ENCODE measurements around the gene IER3. TPM values are rescaled to one million over a fixed set of nuclear protein-coding genes. Genes with fewer than 3 reads are reported as not detected.

The IER3 gene
- polyA plus RNA-seq, 1 of the 3 experiments (the other 2 are of a cell fraction): 12.9 TPM

DNA sequence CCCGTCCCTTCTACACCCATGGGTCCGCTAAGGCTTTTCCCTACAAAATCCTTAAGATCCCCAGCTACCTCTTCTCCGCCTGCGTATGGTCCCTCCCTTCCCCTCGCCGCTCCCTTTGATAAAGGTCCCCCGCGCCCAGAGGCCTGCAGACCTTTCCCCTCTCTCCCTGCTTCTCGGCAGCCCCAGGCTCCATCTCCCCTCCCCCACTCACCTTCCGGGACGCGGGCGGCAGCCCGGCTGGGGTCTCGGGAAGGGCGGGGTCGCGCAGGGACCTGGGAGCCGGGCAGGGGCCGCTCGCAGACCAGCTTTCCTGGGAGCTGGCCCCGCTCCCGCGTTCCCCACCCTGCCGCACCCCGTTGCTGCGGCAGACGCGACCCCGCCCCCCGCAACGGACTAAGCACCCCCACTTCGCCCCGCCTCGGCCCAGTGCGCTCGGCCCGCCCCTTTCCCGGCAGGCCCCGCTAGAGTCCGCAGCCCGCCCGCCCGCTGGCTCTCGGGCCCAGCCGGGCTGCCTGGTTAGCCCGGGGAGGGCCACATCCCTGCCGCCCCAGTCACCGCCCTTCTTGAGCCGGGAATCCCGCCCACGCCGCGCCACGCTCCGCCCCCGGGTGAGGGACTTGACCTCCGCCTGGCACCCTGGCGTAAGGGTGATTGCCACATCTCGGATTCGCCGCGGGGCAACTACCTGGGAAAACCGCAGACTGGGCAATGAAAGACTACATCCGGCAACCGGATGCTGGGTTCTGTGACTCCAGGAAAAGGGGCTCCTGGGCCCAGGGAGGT is 1.8 kb downstream of the IER3 start, which contains the start of gene FLOT1 (continued):
- TF ChIP-seq FOXM1 (IDR thresholded peaks at IDR 0.05; ENCODE audit: low read depth) (no peak), EZH2phosphoT487 (IDR thresholded peaks at IDR 0.05; ENCODE audit: borderline replicate concordance, low read depth) (no peak), SMC3 (IDR thresholded peaks at IDR 0.05; ENCODE audit: low read depth, low read length) (no peak)

DNA sequence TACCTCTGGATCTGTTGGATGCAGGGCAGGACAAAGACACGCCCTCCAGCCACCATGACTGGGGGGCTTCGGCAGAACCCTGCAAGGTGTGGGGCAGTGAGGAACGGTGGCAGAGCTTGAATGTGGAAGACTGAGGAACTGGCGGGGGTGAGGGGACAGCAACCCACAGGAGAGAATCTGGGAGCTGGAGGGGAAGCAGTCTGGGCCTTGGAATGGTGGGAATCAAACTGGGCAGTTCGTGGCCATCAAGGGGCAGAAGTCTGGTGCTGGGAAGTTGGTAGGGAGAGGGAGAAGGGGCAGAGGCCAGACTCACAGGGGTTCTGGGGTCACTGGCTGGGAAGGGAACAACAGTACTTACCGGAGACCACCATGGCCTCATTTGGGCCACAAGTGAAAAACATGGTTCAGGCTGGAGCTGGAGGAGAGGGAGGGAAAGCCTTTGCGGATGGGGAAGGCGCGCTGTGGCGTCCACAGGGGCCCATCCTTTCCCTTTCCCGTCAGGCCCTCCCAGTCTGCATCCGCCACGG is 2.5 kb downstream of the IER3 start:
- Histone ChIP-seq H3K9ac (peak overlapping the region; percentile 87), H3K4me3 (ENCODE audit: low read depth in 2 of 2, low read length in 1 of 2) (peak overlapping the region; percentile 75 to 76), H3K9me2 (no peaks in the 10 kb centered on the region), H4K20me1 (ENCODE audit: insufficient read depth) (no peaks in the 10 kb centered on the region), H3K27ac (ENCODE audit: low read depth in 2 of 2, low read length in 1 of 2) (peak overlapping the region; percentile 84 to 95), H3K4me2 (peak overlapping the region; percentile 85), H3K36me3 (replicated peaks in 1 of 2; ENCODE audit: control insufficient read depth in 1 of 2, insufficient read depth in 2 of 2, low read length in 1 of 2) (peaks cover 28 to 38% of the 10 kb centered on the region in 2 experiments), H3F3A (replicated peaks; ENCODE audit: insufficient read depth) (peaks cover 17% of the 10 kb centered on the region), H3K79me2 (ENCODE audit: insufficient read depth) (peaks cover 67% of the 10 kb centered on the region), H3K27me3 (ENCODE audit: insufficient read depth) (no peaks in the 10 kb centered on the region), H2AFZ (ENCODE audit: low read depth) (no peak overlapping the region), H3K9me3 (no peaks in the 10 kb centered on the region), H3K4me1 (ENCODE audit: control insufficient read depth in 1 of 2, insufficient read depth in 2 of 2, low read depth in 1 of 2, low read length in 1 of 2) (peaks cover 21 to 26% of the 10 kb centered on the region in 2 experiments)
- ChIA-PET POLR2A (interaction anchor here (0.7 kb wide), 1 partner anchor 21 kb away, joined by 3 read pairs; no protein-coding TSS in a partner anchor), CTCF (interaction anchor here (0.9 to 42.4 kb wide), 8 partner anchors 11 to 338 kb away, joined by 3 to 838 read pairs (median 3); partner anchors contain the start of genes DHX16, NRM and PPP1R18)
- TF ChIP-seq YY1 (IDR thresholded peaks at IDR 0.05; ENCODE audit: low read depth) (no peak), TEAD4 (IDR thresholded peaks at IDR 0.05; ENCODE audit: borderline replicate concordance, insufficient read depth) (no peak), MEF2A (IDR thresholded peaks at IDR 0.05; ENCODE audit: borderline replicate concordance, low read depth) (no peak), FOXJ3 (CRISPR knock-in tag; IDR thresholded peaks at IDR 0.05) (no peak), SIN3A (IDR thresholded peaks at IDR 0.05; ENCODE audit: borderline replicate concordance, low read depth, low read length) (no peak), EZH2phosphoT487 (IDR thresholded peaks at IDR 0.05; ENCODE audit: borderline replicate concordance, low read depth) (no peak), RXRA (IDR thresholded peaks at IDR 0.05; ENCODE audit: borderline replicate concordance, low read depth) (no peak), CHD2 (IDR thresholded peaks at IDR 0.05; ENCODE audit: low read length, partially characterized antibody) (no peak), RCOR1 (IDR thresholded peaks at IDR 0.05; ENCODE audit: low read length) (no peak)
- TF ChIP-seq, protein P1, sequence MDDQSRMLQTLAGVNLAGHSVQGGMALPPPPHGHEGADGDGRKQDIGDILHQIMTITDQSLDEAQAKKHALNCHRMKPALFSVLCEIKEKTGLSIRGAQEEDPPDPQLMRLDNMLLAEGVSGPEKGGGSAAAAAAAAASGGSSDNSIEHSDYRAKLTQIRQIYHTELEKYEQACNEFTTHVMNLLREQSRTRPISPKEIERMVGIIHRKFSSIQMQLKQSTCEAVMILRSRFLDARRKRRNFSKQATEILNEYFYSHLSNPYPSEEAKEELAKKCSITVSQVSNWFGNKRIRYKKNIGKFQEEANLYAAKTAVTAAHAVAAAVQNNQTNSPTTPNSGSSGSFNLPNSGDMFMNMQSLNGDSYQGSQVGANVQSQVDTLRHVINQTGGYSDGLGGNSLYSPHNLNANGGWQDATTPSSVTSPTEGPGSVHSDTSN (IDR thresholded peaks at IDR 0.05): no peak
- TF ChIP-seq, protein P2, sequence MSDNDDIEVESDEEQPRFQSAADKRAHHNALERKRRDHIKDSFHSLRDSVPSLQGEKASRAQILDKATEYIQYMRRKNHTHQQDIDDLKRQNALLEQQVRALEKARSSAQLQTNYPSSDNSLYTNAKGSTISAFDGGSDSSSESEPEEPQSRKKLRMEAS (IDR thresholded peaks at IDR 0.05; ENCODE audit: low read depth): no peak
- TF ChIP-seq, protein P3, sequence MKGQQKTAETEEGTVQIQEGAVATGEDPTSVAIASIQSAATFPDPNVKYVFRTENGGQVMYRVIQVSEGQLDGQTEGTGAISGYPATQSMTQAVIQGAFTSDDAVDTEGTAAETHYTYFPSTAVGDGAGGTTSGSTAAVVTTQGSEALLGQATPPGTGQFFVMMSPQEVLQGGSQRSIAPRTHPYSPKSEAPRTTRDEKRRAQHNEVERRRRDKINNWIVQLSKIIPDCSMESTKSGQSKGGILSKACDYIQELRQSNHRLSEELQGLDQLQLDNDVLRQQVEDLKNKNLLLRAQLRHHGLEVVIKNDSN (IDR thresholded peaks at IDR 0.05; ENCODE audit: borderline replicate concordance, low read depth): no peak
- 2% methylated on average over 13 of the region's 13 CpGs for WGBS (ENCODE audit: low lambda C conversion rate)
- no peak for DNase-seq
